HG02885 (cell line): ENCODE measurements around the gene LRRC61.

Experiments
- ATAC-seq: cut with Tn5 transposase; IDR thresholded peaks from one replicate; pipeline ENCODE4 v1.9.1; 2021; ENCODE audit warnings: mild to moderate bottlenecking; ENCODE audit not compliant: unreplicated experiment, poor library complexity

Gene LRRC61

DNA sequence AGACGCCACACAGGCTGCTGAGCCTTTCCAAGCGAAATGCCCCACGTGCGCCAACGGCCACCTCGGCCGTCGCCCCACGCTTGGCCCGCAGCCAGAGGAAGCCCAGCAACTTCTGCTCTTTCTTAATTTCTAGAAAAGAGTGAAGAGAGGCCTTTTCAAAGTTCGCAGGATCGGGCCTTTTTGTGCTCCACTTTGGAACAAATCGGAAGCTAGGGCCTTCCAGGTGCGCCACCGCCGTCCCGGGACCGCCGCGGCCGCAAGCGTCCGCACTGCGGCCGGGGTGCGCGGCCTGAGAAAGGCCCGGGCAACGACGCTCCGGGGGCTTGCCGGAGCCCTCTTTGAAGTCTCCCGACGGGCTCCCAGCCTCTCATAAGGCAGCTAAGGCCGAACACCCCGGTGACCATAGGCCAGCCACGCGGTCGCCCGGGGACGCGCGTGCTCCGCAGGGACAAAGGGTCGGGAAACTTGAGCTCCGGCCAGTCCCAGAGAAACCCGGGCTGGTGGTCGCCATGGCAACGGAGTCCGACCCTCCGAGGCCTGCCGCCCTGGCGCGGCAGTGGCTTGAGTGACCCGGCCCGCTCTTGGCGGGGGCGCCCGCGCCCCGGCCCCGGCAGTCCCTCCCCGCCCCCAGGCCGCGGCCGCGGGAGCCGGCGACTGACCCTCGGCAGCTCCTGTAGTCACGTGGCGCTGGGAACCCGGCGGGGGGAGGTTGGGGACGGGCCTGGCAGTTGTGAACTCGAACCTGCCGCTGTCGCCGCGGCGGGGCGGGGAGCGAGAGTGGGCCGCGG lies 45.1 kb downstream of the LRRC61 start, which contains the start of gene REPIN1:
Gene REPIN1 (plus strand): TSS at position 727 of the 788 bp plus-strand sequence. CDS start 890 bp downstream, outside the sequence.
- ATAC-seq = peak; percentile 74

DNA sequence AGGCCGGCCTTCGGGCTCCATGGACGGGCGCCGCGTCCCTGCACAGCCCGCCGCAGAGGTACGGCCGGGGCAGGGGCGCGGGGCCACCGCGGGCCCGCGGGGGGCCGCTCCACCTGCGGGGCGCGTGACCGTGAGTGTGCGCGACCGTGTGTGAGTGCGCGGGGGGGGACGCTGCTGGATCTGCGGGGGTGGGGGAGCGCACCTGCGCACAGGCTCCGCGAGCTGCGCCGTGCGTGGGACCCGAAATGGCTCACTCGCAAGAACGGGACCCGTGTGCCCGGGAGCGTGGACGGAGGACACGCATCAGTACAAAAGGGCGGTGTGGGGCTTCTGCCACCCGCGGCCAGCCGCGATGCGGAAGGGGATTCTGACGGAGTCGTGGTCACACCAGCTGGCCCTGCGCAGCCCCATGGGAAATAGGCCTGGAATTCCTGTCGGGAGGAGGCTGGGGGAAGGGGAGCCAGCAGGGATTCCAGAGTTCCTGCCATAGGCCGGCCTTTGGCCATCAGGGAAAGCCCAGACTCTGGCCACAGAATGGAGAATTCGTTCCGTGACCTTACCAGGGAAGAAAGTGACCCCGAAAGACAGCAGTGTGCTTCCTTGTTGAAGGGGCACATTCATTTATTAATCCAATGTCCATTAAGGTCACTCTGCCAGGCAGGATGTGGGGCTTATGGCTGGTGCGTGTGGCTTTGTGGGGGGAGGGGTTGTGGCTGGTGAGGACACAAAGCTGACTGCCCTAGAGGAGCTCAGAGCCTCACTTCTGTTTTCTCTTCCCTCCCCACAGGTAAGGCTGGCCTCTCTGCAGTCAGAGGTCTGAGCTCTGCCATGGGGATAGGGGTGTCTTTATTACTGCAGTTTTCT lies 46.0 kb downstream of the LRRC61 start:
- ATAC-seq = peak; percentile 44

- no peak for ATAC-seq
Observed at GRCh38 chr7:150369748-150370501, 46.8 kb downstream of the LRRC61 start.

DNA sequence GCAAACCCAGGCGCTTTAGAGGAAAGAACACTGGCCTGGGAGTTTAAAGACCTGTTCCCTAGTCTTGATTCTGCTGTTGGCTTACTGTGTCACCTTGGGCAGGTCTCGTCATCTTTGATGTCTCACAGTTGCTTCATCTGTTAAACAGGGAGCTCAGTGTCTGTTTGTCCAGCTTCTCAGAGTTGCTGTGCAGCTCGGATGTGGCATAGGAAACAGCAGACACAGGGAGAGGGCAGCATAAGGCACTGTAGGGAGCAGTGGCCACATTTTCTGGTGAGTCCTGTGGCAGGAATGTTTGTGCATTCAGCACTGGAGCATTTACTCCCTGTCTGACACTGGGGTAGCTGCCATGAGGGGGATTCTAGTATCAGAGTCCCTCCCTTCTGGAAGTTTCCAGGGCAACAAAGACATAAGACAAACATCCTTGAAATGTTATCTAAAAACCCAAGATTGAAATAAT lies 47.5 kb downstream of the LRRC61 start:
- ATAC-seq = no peak

DNA sequence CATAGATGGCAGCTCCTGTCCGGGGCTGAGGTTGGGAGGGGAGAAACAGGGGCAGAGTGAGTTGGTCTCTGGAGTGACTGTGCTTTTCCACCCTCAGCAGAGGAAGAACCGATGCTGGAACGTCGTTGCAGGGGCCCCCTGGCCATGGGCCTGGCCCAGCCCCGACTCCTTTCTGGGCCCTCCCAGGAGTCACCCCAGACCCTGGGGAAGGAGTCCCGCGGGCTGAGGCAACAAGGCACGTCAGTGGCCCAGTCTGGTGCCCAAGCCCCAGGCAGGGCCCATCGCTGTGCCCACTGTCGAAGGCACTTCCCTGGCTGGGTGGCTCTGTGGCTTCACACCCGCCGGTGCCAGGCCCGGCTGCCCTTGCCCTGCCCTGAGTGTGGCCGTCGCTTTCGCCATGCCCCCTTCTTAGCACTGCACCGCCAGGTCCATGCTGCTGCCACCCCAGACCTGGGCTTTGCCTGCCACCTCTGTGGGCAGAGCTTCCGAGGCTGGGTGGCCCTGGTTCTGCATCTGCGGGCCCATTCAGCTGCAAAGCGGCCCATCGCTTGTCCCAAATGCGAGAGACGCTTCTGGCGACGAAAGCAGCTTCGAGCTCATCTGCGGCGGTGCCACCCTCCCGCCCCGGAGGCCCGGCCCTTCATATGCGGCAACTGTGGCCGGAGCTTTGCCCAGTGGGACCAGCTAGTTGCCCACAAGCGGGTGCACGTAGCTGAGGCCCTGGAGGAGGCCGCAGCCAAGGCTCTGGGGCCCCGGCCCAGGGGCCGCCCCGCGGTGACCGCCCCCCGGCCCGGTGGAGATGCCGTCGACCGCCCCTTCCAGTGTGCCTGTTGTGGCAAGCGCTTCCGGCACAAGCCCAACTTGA lies 48.2 kb downstream of the LRRC61 start:
- ATAC-seq = no peak

DNA sequence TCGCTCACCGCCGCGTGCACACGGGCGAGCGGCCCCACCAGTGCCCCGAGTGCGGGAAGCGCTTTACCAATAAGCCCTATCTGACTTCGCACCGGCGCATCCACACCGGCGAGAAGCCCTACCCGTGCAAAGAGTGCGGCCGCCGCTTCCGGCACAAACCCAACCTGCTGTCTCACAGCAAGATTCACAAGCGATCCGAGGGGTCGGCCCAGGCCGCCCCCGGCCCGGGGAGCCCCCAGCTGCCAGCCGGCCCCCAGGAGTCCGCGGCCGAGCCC lies 48.8 kb downstream of the LRRC61 start:
- no peak for ATAC-seq

DNA sequence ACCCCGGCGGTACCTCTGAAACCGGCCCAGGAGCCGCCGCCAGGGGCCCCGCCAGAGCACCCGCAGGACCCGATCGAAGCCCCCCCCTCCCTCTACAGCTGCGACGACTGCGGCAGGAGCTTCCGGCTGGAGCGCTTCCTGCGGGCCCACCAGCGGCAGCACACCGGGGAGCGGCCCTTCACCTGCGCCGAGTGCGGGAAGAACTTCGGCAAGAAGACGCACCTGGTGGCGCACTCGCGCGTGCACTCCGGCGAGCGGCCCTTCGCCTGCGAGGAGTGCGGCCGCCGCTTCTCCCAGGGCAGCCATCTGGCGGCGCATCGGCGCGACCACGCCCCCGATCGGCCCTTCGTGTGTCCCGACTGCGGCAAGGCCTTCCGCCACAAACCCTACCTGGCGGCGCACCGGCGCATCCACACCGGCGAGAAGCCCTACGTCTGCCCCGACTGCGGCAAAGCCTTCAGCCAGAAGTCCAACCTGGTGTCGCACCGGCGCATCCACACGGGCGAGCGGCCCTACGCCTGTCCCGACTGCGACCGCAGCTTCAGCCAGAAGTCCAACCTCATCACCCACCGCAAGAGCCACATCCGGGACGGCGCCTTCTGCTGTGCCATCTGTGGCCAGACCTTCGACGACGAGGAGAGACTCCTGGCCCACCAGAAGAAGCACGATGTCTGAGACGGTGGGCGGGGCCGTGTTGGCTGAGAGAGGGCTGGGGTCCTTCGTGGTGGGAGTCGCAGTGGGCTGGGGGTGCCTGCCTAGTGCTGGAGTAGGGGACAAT lies 49.3 kb downstream of the LRRC61 start:
- ATAC-seq = no peak

GRCh38 chr7:150373049-150373801 lies 50.1 kb downstream of the LRRC61 start:
- no peak for ATAC-seq

DNA sequence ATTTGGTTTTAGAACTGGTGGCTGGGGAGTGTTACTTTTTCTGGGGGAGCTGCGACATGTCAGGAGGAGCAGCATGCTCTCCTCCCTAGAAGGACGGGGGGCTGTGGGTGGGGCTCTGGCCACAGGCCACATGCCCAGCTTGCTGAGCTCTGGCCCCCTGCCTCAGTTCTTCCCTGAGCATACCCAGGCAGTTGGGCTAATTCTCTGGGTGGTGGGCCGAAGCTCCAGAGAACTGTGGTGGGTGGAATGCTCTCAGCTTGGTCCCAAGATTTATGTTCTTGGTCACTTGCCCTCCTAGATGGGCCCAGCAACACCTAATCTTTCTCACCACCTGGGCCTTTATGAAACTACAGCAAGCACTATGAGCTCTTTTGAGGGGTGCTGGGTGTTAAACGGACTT lies 50.9 kb downstream of the LRRC61 start:
- no peak for ATAC-seq

DNA sequence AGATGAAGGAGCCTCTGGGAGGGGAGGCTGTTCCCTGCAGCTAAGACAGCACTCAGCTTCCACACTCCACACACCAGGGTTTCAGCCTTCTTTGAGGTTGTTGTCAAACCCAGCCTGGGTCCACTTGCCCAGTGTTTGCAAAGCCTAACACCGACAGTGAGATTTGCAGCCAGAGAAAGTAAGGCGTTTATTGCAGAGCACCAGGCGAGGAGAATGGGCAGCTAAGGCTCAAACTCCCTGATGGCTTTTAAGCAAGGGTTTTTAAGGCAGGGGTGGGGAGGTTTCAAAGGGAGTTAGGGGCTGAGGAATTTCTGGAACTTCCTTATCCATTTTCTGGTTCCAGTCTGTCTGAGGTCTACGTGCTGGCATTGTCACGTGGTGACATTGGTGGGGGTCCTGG lies 51.3 kb downstream of the LRRC61 start:
- no peak for ATAC-seq

DNA sequence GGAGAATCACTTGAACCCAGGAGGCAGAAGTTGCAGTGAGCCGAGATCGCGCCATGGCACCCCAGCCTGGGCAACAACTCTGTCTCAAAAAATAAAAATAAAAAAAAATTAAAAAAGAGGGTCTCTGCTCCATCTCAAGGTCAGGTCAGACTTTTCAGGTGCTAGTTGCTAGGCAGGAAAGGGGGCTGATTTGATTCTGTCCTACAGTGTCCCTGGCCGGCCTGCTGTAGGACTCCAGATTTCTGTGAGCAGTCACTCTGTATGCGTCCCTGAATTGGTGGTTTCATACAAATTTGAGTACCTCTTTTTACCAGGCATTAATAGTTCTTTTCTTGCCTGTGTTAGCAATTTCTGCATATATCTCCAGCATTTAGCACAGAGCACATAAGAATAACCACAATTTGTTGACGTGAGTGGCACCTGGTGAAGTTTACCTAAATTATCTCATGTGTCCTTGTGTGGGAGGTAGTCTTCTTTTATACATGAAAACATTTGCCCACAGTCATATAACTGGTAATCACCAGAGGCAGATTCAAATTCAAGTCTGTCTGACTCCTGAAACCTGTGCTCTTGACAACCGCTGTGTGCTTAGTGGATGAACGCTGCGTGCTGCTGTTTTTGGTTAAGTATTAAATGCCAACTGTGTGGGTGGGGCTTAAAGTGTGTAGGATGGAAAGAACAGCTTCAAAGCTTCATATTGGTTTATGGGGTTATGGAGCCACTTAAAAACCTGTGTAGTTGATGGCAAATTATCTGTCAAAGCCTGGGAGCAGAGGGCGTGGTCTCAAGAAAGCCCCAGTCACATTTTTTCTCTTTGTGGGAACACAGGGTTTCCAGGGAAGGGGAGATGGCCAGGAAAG lies 52.7 kb downstream of the LRRC61 start:
- peak; percentile 20 for ATAC-seq

- no peak for ATAC-seq
Observed at GRCh38 chr7:150376560-150376959, 53.4 kb downstream of the LRRC61 start.

GRCh38 chr7:150377196-150377595 lies 54.0 kb downstream of the LRRC61 start:
- ATAC-seq = no peak

GRCh38 chr7:150377635-150378034 lies 54.5 kb downstream of the LRRC61 start:
- no peak for ATAC-seq

DNA sequence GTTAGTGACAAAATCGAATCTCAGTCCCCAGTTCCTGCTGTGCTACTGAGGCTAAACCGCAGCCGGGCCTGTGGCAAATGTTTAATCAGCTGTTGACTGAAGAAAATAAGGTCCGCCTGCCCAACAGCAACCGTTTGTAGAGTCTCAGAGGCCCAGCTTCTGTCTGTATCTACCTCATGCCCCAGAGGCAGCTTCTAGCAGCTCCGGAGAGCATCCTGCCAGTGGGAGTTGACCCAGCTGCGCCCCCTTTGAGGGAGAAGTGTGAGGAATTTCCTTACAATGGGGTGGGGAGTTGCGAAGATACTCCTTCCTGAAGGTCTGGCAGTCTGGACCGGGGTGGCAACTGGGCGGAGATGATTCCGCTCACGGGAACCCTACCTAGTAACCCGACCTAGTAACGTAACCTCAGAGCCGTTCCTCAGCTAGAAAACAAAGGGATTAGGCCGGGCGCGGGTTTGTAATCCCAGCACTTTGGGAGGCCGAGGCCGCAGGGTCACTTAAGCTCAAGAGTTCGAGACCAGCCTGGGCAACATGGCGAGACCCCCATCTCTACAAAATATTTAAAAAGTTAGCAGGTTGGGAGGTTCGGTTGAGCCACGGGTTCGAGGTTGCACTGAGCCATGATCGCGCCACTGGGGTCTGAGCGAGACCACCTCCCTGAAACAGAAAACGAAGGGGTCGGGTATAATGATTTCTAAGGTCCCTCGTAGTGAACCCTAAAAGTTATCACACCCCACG lies 55.1 kb downstream of the LRRC61 start:
- ATAC-seq = no peak

DNA sequence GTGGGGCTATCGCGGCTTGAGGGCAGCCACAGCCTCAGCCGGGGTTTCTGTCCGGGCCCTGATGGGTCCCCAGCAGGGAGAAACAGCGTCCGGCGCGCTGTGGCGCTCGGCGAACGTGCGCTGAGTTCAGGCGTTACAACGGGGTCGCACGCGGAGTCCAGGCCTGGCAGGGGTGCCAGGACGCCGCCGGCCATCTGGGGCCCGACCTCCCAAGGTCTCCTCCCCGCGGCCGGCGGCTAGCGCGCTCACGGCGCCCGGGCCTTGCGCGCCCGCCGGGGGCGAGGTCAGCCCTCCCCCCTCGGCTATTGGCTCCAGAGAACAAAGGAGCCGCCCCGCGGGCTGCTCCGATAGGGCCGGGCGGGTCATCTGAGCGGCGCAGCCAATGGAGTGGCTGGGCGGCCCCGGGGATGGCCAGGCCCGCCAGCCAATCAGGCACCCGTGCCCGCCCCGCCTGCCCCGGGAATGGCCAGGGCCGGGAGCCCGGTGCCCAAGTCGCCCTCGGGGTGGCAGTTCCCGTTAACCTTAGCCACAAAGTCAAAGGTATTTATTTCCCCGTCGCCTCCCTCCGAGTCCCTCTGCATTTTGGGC lies 55.8 kb downstream of the LRRC61 start, which contains the start of gene ZNF775:
Gene ZNF775 (plus strand): TSS at position 478 of the 588 bp plus-strand sequence. CDS start 9,141 bp downstream, outside the sequence.
- ATAC-seq = peak; percentile 88
